Measurements from ENCODE around the gene MORN1.

Gene MORN1

GRCh38 chr1:2292725-2293450 lies 98.5 kb downstream of the MORN1 start:
- DNase-seq (ENCODE audit: low read depth in 3 of 3), result no peak

GRCh38 chr1:2291577-2291976 lies 99.8 kb downstream of the MORN1 start:
- DNase-seq (ENCODE audit: low read depth in 3 of 3), result no peak

GRCh38 chr1:2290595-2291510 lies 100.5 kb downstream of the MORN1 start:
- peak; percentile 58 to 84 (median 77) for DNase-seq (ENCODE audit: low read depth in 3 of 3)

GRCh38 chr1:2290171-2290578 lies 101.2 kb downstream of the MORN1 start:
- no peak for DNase-seq (ENCODE audit: low read depth in 3 of 3)

- no peak for DNase-seq (ENCODE audit: low read depth in 3 of 3)
Measured at GRCh38 chr1:2289607-2290006, 101.7 kb downstream of the MORN1 start.

GRCh38 chr1:2288816-2289536 lies 102.4 kb downstream of the MORN1 start:
- no peak for DNase-seq (ENCODE audit: low read depth in 3 of 3)

- no peak for DNase-seq (ENCODE audit: low read depth in 3 of 3)
Measured at GRCh38 chr1:2288311-2288710, 103.0 kb downstream of the MORN1 start.

GRCh38 chr1:2287649-2288048 lies 103.7 kb downstream of the MORN1 start:
- DNase-seq (ENCODE audit: low read depth in 3 of 3), result no peak

- DNase-seq (ENCODE audit: low read depth in 3 of 3), result no peak
Measured at GRCh38 chr1:2286923-2287322, 104.4 kb downstream of the MORN1 start.

GRCh38 chr1:2284932-2285331 lies 106.4 kb downstream of the MORN1 start:
- no peak for DNase-seq (ENCODE audit: low read depth in 3 of 3)

- no peak for DNase-seq (ENCODE audit: low read depth in 3 of 3)
Measured at GRCh38 chr1:2283991-2284895, 107.1 kb downstream of the MORN1 start.

- no peak for DNase-seq (ENCODE audit: low read depth in 3 of 3)
Measured at GRCh38 chr1:2283371-2283990, 107.9 kb downstream of the MORN1 start.

GRCh38 chr1:2282556-2283270 lies 108.6 kb downstream of the MORN1 start:
- DNase-seq (ENCODE audit: low read depth in 3 of 3), result no peak

- DNase-seq (ENCODE audit: low read depth in 3 of 3), result no peak
Measured at GRCh38 chr1:2279817-2280216, 111.5 kb downstream of the MORN1 start.

GRCh38 chr1:2279210-2279639 lies 112.1 kb downstream of the MORN1 start:
- no peak for DNase-seq (ENCODE audit: low read depth in 3 of 3)

- no peak for DNase-seq (ENCODE audit: low read depth in 3 of 3)
Measured at GRCh38 chr1:2278591-2279209, 112.7 kb downstream of the MORN1 start.

- DNase-seq (ENCODE audit: low read depth in 3 of 3), result no peak
Measured at GRCh38 chr1:2277741-2278488, 113.4 kb downstream of the MORN1 start.

GRCh38 chr1:2276803-2277580 lies 114.4 kb downstream of the MORN1 start:
- no peak for DNase-seq (ENCODE audit: low read depth in 3 of 3)
